SK-N-SH (cell line): ENCODE measurements around the gene HUWE1. TPM values are rescaled to one million over a fixed set of nuclear protein-coding genes. Genes with fewer than 3 reads are reported as not detected.
"Not testable (repeated sequence)": the region's sequence is repeated elsewhere in the genome, so short reads cannot be mapped to it uniquely, and the experiment has no call there.

Experiments
- CTCF ChIA-PET: fragments of 300-600, 350-600 bp; formaldehyde crosslinking; extraction: SDS; loops from one replicate; lab custom pipeline; 2021; lab: Yijun Ruan, JAX
- POLR2A ChIA-PET: fragments of 350-600 bp; sonication (Branson Sonifier 250); formaldehyde crosslinking; extraction: SDS; loops from one replicate; lab custom pipeline; 2020; ENCODE audit warnings: antibody characterized with exemption, inconsistent platforms; lab: Yijun Ruan, JAX
- DNase-seq: peaks from one replicate; pipeline ENCODE4 v3.0.0; 2012
- H2AFZ ChIP-seq: fragments of 200-600 bp; sonication (generic); 2 replicates; pipeline ENCODE4 v1.8.1; 2016; ENCODE audit warnings: antibody characterized with exemption, mild to moderate bottlenecking, low read depth
- H3F3A ChIP-seq: fragments of 200-600 bp; sonication (generic); replicated peaks from 2 replicates; pipeline ENCODE3; 2016; ENCODE audit warnings: antibody characterized with exemption, mild to moderate bottlenecking; ENCODE audit not compliant: insufficient read depth
- H3K27ac ChIP-seq, 2 experiments: fragments of 200-500 bp in 1 of 2; fragments of 200-600 bp in 1 of 2; sonication (Bioruptor generic) in 1 of 2; sonication (generic), shearing (Covaris generic) in 1 of 2; 2 replicates each; pipeline versions ENCODE4 v1.5.1 to v1.6.1; 2014 to 2016; ENCODE audit warnings: low read depth in 2 of 2, inconsistent platforms in 1 of 2, low read length in 1 of 2, mild to moderate bottlenecking in 1 of 2, mixed read lengths in 1 of 2
- H3K27me3 ChIP-seq: fragments of 200-600 bp; sonication (generic), shearing (Covaris generic); 2 replicates; pipeline ENCODE4 v1.6.1; 2016; ENCODE audit warnings: mixed run types; ENCODE audit not compliant: insufficient read depth
- H3K36me3 ChIP-seq, 2 experiments: fragments of 200-500 bp in 1 of 2; fragments of 200-600 bp in 1 of 2; sonication (Bioruptor generic) in 1 of 2; sonication (generic) in 1 of 2; replicated peaks in 1 of 2; 2 replicates each; pipeline versions ENCODE3 to v1.5.1; 2014 to 2016; ENCODE audit warnings: low read length in 1 of 2, mild to moderate bottlenecking in 1 of 2; ENCODE audit not compliant: insufficient read depth in 2 of 2, control insufficient read depth in 1 of 2
- H3K4me1 ChIP-seq, 2 experiments: fragments of 200-500 bp in 1 of 2; fragments of 200-600 bp in 1 of 2; sonication (Bioruptor generic) in 1 of 2; sonication (generic), shearing (Covaris generic) in 1 of 2; 2 replicates each; pipeline versions ENCODE4 v1.5.1 to v1.6.1; 2014 to 2016; ENCODE audit warnings: low read depth in 1 of 2, low read length in 1 of 2, mixed run types in 1 of 2; ENCODE audit not compliant: insufficient read depth in 2 of 2, control insufficient read depth in 1 of 2
- H3K4me2 ChIP-seq: fragments of 200-600 bp; sonication (generic), shearing (Covaris generic); 2 replicates; pipeline ENCODE4 v1.6.1; 2017; ENCODE audit warnings: mixed run types
- H3K4me3 ChIP-seq, 2 experiments: fragments of 200-500 bp in 1 of 2; fragments of 200-600 bp in 1 of 2; sonication (Bioruptor generic) in 1 of 2; sonication (generic), shearing (Covaris generic) in 1 of 2; 2 replicates each; pipeline versions ENCODE4 v1.5.1 to v1.8.1; 2014 to 2016; ENCODE audit warnings: low read depth in 2 of 2, inconsistent platforms in 1 of 2, low read length in 1 of 2, mild to moderate bottlenecking in 1 of 2, mixed read lengths in 1 of 2, moderate library complexity in 1 of 2
- H3K79me2 ChIP-seq: fragments of 200-600 bp; sonication (generic); 2 replicates; pipeline ENCODE4 v1.8.1; 2017; ENCODE audit warnings: mild to moderate bottlenecking; ENCODE audit not compliant: insufficient read depth
- H3K9ac ChIP-seq: fragments of 200-600 bp; sonication (generic); 2 replicates; pipeline ENCODE4 v1.6.1; 2017; ENCODE audit warnings: mixed run types
- H3K9me2 ChIP-seq: fragments of 200-600 bp; sonication (generic); 2 replicates; pipeline ENCODE4 v1.6.1; 2017; ENCODE audit warnings: mixed run types
- H3K9me3 ChIP-seq: fragments of 200-600 bp; sonication (generic); 2 replicates; pipeline ENCODE4 v1.6.1; 2017; ENCODE audit warnings: mixed run types, mild to moderate bottlenecking, moderate library complexity
- H4K20me1 ChIP-seq: fragments of 200-600 bp; sonication (generic); 2 replicates; pipeline ENCODE4 v1.6.1; 2017; ENCODE audit warnings: mild to moderate bottlenecking, mixed run types; ENCODE audit not compliant: insufficient read depth
- GABPA ChIP-seq: IDR thresholded peaks from 2 replicates; pipeline ENCODE4 v1.4.0; 2012; ENCODE audit warnings: low read depth, mild to moderate bottlenecking
- MAX ChIP-seq: IDR thresholded peaks from 2 replicates; pipeline ENCODE4 v1.4.0; 2012; ENCODE audit warnings: low read depth
- MEF2A ChIP-seq: IDR thresholded peaks from 2 replicates; pipeline ENCODE4 v1.4.0; 2012; ENCODE audit warnings: low read depth, borderline replicate concordance
- NFIC ChIP-seq: IDR thresholded peaks from 2 replicates; pipeline ENCODE4 v1.4.0; 2012; ENCODE audit warnings: borderline replicate concordance
- RAD21 ChIP-seq: IDR thresholded peaks from 2 replicates; pipeline ENCODE4 v1.6.1; 2012; ENCODE audit warnings: mild to moderate bottlenecking, low read length
- RFX5 ChIP-seq: IDR thresholded peaks from 2 replicates; pipeline ENCODE4 v1.6.1; 2012; ENCODE audit warnings: mild to moderate bottlenecking, improper control_type of control experiment, low read length
- RXRA ChIP-seq: IDR thresholded peaks from 2 replicates; pipeline ENCODE4 v1.4.0; 2012; ENCODE audit warnings: low read depth, mild to moderate bottlenecking, borderline replicate concordance
- SMC3 ChIP-seq: IDR thresholded peaks from 2 replicates; pipeline ENCODE4 v1.6.1; 2012; ENCODE audit warnings: low read depth, low read length, improper control_type of control experiment
- TAF1 ChIP-seq: IDR thresholded peaks from 2 replicates; pipeline ENCODE4 v1.6.1; 2012; ENCODE audit warnings: low read depth, mild to moderate bottlenecking, low read length, moderate library complexity, borderline replicate concordance
- TCF12 ChIP-seq: IDR thresholded peaks from 2 replicates; pipeline ENCODE4 v1.4.0; 2012
- TEAD4 ChIP-seq: IDR thresholded peaks from 2 replicates; pipeline ENCODE4 v1.4.0; 2012; ENCODE audit warnings: mild to moderate bottlenecking, borderline replicate concordance; ENCODE audit not compliant: insufficient read depth
- USF1 ChIP-seq: IDR thresholded peaks from 2 replicates; pipeline ENCODE4 v1.4.0; 2012; ENCODE audit warnings: low read depth, borderline replicate concordance
- USF2 ChIP-seq: fragments of 150-350 bp; IDR thresholded peaks from 2 replicates; pipeline ENCODE4 v1.6.1; 2017; ENCODE audit warnings: antibody characterized with exemption, low read length, low read depth, borderline replicate concordance
- YY1 ChIP-seq: IDR thresholded peaks from 2 replicates; pipeline ENCODE4 v1.4.0; 2012; ENCODE audit warnings: low read depth, mild to moderate bottlenecking
- WGBS: methylation state at CpG from one replicate; pipeline ENCODE4 v1.1.6; 2017; ENCODE audit warnings: low lambda C conversion rate; 5-methylcytosine and 5-hydroxymethylcytosine counted together
- polyA plus RNA-seq, 3 experiments: library from polyadenylated mRNA; depleted of rRNA; stranded (reverse); fragments of >200 nt; gene quantifications; 2 replicates each; pipeline ENCODE4 v1.2.3, GENCODE V29; 2012

Gene HUWE1
- polyA plus RNA-seq, 1 of the 3 experiments (the other 2 are of a cell fraction) = 43.4 TPM

GRCh38 chrX:53728506-53728905 is 42.0 kb upstream of the HUWE1 start (continued):
- TF ChIP-seq NFIC (no peak), MEF2A (no peak)
- TF ChIP-seq, all 33 proteins: peak for 0

GRCh38 chrX:53724872-53725271 is 38.4 kb upstream of the HUWE1 start:
- peaks cover 4% of the 10 kb centered on the region for H3F3A ChIP-seq
- no peak overlapping the region for H3K4me2 ChIP-seq
- no peaks in the 10 kb centered on the region for H4K20me1 ChIP-seq
- H3K9me2 ChIP-seq = no peaks in the 10 kb centered on the region
- WGBS = 44% methylated on average over 4 of the region's 5 CpGs
- ChIA-PET POLR2A (no interaction called here), CTCF (no interaction called here)
- DNase-seq = no peak
- H3K4me1 ChIP-seq = no peaks in the 10 kb centered on the region
- no peak overlapping the region for H3K9ac ChIP-seq
- H3K79me2 ChIP-seq = no peaks in the 10 kb centered on the region
- H3K36me3 ChIP-seq = no peaks in the 10 kb centered on the region
- H3K4me3 ChIP-seq = no peak overlapping the region
- no peaks in the 10 kb centered on the region for H3K9me3 ChIP-seq
- H3K27ac ChIP-seq = no peak overlapping the region
- H2AFZ ChIP-seq = no peak overlapping the region
- TF ChIP-seq MAX (no peak), TCF12 (no peak)
- H3K27me3 ChIP-seq = no peaks in the 10 kb centered on the region; the same call in 1 of the 2 replicates

- H3K9ac ChIP-seq = no peak overlapping the region
- H3F3A ChIP-seq = peaks cover 4% of the 10 kb centered on the region
- CTCF ChIA-PET = no interaction called here
- no peak overlapping the region for H3K4me2 ChIP-seq
- H3K79me2 ChIP-seq = no peaks in the 10 kb centered on the region
- no peak for DNase-seq
- POLR2A ChIA-PET = no interaction called here
- H3K9me2 ChIP-seq = no peaks in the 10 kb centered on the region
- WGBS = 52% methylated on average over 4 of the region's 4 CpGs
- H3K9me3 ChIP-seq = no peaks in the 10 kb centered on the region
- no peaks in the 10 kb centered on the region; the same call in 1 of the 2 replicates for H3K27me3 ChIP-seq
- peak overlapping the region; percentile 65; the same call in 1 of the 2 replicates for H2AFZ ChIP-seq
- no peaks in the 10 kb centered on the region for H4K20me1 ChIP-seq
- no peak overlapping the region for H3K4me3 ChIP-seq
- H3K4me1 ChIP-seq = no peaks in the 10 kb centered on the region
- no peaks in the 10 kb centered on the region for H3K36me3 ChIP-seq
- H3K27ac ChIP-seq = no peak overlapping the region
- TF ChIP-seq TEAD4 (no peak), GABPA (no peak), TAF1 (no peak), RFX5 (no peak), RXRA (no peak), RAD21 (no peak), MAX (no peak), YY1 (no peak), SMC3 (no peak), USF2 (no peak), USF1 (no peak)
These were observed 36.9 kb upstream of the HUWE1 start for GRCh38 chrX:53723381-53723780.

GRCh38 chrX:53721610-53722009 is 35.1 kb upstream of the HUWE1 start:
- DNase-seq, H2AFZ ChIP-seq, H3K4me3 ChIP-seq, POLR2A ChIA-PET, H3K9me3 ChIP-seq, H4K20me1 ChIP-seq, H3K4me1 ChIP-seq, H3K9me2 ChIP-seq, H3K27me3 ChIP-seq, H3K27ac ChIP-seq, H3F3A ChIP-seq, H3K4me2 ChIP-seq, CTCF ChIA-PET, H3K79me2 ChIP-seq, H3K9ac ChIP-seq, H3K36me3 ChIP-seq: not testable (repeated sequence)
- 73% methylated on average over 16 of the region's 32 CpGs for WGBS

- CTCF ChIA-PET, H4K20me1 ChIP-seq, H3K27ac ChIP-seq, H3F3A ChIP-seq, H3K9me2 ChIP-seq, H3K27me3 ChIP-seq, H3K4me1 ChIP-seq, H3K4me2 ChIP-seq, DNase-seq, H3K4me3 ChIP-seq, H3K9ac ChIP-seq, H3K36me3 ChIP-seq, H3K9me3 ChIP-seq, H2AFZ ChIP-seq, H3K79me2 ChIP-seq: not testable (repeated sequence)
- POLR2A ChIA-PET = interaction anchor here (0.6 kb wide), 1 partner anchor 24 kb away, joined by 3 read pairs; no protein-coding TSS in a partner anchor
- WGBS = 39% methylated on average over 7 of the region's 7 CpGs
These were observed 33.1 kb upstream of the HUWE1 start for GRCh38 chrX:53719666-53720065.
